Kidney (tissue), 14 donors: Measurements from ENCODE around the gene ACO2. TPM values are rescaled to one million over a fixed set of nuclear protein-coding genes. Genes with fewer than 3 reads are reported as not detected.

Source experiments
- DNase-seq, 5 donors: peaks; one replicate each; pipeline ENCODE4 v3.0.0-alpha.2; 2013 to 2020
- FAIRE-seq: peaks from 2 replicates; lab custom pipeline; 2012; peaks lifted over from hg19 to GRCh38; lab: Jason Lieb, UNC
- H3K27ac ChIP-seq, 2 donors: one replicate each; pipeline ENCODE4 v1.7.0; 2013; ENCODE audit warnings: low read depth in 2 of 2, low read length in 2 of 2, inconsistent platforms in 1 of 2
- H3K27me3 ChIP-seq: one replicate; pipeline ENCODE4 v1.7.1; 2013; ENCODE audit warnings: low read length, inconsistent platforms; ENCODE audit not compliant: control insufficient read depth, insufficient read depth
- H3K36me3 ChIP-seq, 3 donors: one replicate each; pipeline versions ENCODE4 v1.7.0 to v1.7.1; 2013; ENCODE audit warnings: low read length in 3 of 3, control low read depth in 1 of 3, inconsistent platforms in 1 of 3; ENCODE audit not compliant: insufficient read depth in 3 of 3, control insufficient read depth in 2 of 3
- H3K4me1 ChIP-seq, 3 donors: one replicate each; pipeline versions ENCODE4 v1.7.0 to v1.7.1; 2013; ENCODE audit warnings: low read length in 3 of 3, inconsistent platforms in 1 of 3, low read depth in 1 of 3; ENCODE audit not compliant: control insufficient read depth in 2 of 3, insufficient read depth in 2 of 3
- H3K4me3 ChIP-seq, 3 donors: one replicate each; pipeline versions ENCODE4 v1.7.0 to v1.8.1; 2013; ENCODE audit warnings: low read length in 3 of 3, control low read depth in 1 of 3, inconsistent platforms in 1 of 3
- H3K9ac ChIP-seq, 3 donors: one replicate each; pipeline versions ENCODE4 v1.7.0 to v1.7.1; 2013; ENCODE audit warnings: low read length in 3 of 3, control low read depth in 1 of 3, inconsistent platforms in 1 of 3
- H3K9me3 ChIP-seq, 3 donors: one replicate each; pipeline versions ENCODE4 v1.7.0 to v1.7.1; 2013; ENCODE audit warnings: low read length in 3 of 3, control low read depth in 1 of 3, inconsistent platforms in 1 of 3; ENCODE audit not compliant: control insufficient read depth in 2 of 3, insufficient read depth in 1 of 3
- intact Hi-C: fragments of 100-400 bp; cut with DNase I; formaldehyde crosslinking; loops from one replicate; pipeline ENCODE4 v1.11.1; 2022
- polyA plus RNA-seq: library from polyadenylated mRNA; stranded (reverse); fragments of 350-450 nt; fragmentation: Illumina TruSeq; extraction: RNeasy Lipid Tissue Mini Kit (QIAGEN cat#74804); gene quantifications from one replicate; pipeline ENCODE4 v1.2.3, GENCODE V29; 2014; ENCODE audit warnings: low read depth, low replicate concordance; ENCODE audit not compliant: insufficient read depth
- total RNA-seq: library from RNA; stranded (reverse); fragmentation: NEBNext Ultra II Directional; extraction: Animal tissue kit (Norgen Biotek cat#: 25700); gene quantifications from one replicate; pipeline ENCODE4 v1.2.1, GENCODE V29; 2021
- TF ChIP-seq, protein P1 (sequence below): IDR thresholded peaks from 3 replicates; pipeline ENCODE4 v1.5.1; 2012; ENCODE audit warnings: mild to moderate bottlenecking, moderate library complexity, borderline replicate concordance; ENCODE audit not compliant: insufficient read depth; ENCODE audit errors: extremely low read depth
- donor health status: control.
- donor health status: control.
- donor health status: control.
- donor health status: control.
- donor health status: control.
- donor health status: DM: yes; HTN: yes; CAD: no.
- donor health status: Normal renal cell carcinoma (clear cell type).

The ACO2 gene
- total and polyA plus RNA-seq, 2 donors from 2014 or later = 119 to 262 TPM

DNA sequence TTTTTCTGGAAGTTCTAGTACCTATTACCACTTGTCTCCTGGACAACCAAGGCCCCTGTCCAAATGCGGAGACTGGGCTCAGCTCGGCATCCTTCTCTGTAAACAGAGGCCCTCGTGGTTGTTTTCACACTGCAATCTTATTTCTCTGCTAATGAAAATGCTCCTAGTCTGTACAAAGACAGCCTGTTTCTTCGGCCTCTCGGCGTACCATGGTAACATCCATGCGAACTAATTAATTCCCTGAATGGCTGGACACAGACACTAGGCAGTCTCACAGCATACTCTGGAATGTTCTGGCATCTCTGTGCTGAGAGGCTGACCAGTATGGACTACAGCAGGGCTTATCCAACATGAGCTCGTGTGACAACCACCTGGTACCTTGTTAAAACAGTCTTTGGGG, 69.7 kb downstream of the ACO2 start:
- DNase-seq (no peak), FAIRE-seq (no peak)
- intact Hi-C loops = no loop called here
- H3K9ac ChIP-seq = no peak overlapping the region
- no peak overlapping the region for H3K27ac ChIP-seq
- no peaks in the 10 kb centered on the region for H3K27me3 ChIP-seq
- H3K4me3 ChIP-seq = no peak overlapping the region
- peaks cover 0 to 5% (median 2%) of the 10 kb centered on the region in 3 donors for H3K36me3 ChIP-seq
- TF ChIP-seq, protein P1, sequence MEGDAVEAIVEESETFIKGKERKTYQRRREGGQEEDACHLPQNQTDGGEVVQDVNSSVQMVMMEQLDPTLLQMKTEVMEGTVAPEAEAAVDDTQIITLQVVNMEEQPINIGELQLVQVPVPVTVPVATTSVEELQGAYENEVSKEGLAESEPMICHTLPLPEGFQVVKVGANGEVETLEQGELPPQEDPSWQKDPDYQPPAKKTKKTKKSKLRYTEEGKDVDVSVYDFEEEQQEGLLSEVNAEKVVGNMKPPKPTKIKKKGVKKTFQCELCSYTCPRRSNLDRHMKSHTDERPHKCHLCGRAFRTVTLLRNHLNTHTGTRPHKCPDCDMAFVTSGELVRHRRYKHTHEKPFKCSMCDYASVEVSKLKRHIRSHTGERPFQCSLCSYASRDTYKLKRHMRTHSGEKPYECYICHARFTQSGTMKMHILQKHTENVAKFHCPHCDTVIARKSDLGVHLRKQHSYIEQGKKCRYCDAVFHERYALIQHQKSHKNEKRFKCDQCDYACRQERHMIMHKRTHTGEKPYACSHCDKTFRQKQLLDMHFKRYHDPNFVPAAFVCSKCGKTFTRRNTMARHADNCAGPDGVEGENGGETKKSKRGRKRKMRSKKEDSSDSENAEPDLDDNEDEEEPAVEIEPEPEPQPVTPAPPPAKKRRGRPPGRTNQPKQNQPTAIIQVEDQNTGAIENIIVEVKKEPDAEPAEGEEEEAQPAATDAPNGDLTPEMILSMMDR = no peak
- H3K9me3 ChIP-seq = no peaks in the 10 kb centered on the region
- peaks cover 0 to 8% (median 0%) of the 10 kb centered on the region in 3 donors for H3K4me1 ChIP-seq

DNA sequence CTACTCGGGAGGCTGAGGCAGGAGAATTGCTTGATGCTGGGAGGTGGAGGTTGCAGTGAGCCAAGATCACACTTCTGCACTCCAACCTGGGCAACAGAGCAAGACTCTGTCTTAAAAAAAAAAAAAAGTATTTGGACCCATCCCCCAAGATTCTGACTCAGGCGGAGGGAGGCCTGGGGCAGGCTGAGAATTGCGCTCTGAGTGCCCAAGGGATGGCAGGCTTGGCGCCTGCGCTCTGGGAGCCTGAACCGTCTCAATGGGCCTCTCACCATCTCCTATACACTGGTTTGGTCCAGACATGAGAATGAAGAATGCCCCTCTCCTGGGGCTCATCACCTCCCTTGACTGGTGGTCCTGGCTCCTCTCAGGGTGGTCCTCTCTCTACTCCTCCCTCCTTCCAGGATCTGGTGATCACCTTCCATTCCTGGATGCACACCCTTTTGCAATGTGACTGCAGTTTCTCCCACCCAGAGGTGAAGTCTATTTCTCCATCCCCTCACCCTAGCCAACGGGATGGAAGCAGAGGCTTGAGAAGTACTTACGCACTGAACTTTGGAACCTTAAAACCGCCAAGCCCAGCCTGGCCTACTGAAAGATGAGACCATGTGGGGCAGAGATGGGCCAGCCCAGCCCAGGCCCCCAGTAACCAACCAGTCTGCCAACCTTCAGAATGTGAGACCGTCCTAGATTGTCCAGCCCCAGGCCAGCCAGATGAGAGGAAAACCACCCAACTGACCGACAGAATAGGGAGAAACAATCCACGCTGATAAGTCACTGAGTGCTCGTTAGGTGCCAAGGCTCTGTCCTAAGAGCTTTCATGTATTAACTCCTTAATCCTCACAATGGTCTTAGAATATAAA, 70.5 kb downstream of the ACO2 start:
- TF ChIP-seq, protein P1 = no peak
- Histone ChIP-seq H3K9ac (no peak overlapping the region), H3K36me3 (peaks cover 0 to 5% (median 2%) of the 10 kb centered on the region in 3 donors), H3K27me3 (no peaks in the 10 kb centered on the region), H3K4me3 (no peak overlapping the region), H3K27ac (no peak overlapping the region), H3K9me3 (no peaks in the 10 kb centered on the region), H3K4me1 (peaks cover 0 to 8% (median 0%) of the 10 kb centered on the region in 3 donors)
- FAIRE-seq (no peak), DNase-seq (no peak)
- intact Hi-C loops = no loop called here

DNA sequence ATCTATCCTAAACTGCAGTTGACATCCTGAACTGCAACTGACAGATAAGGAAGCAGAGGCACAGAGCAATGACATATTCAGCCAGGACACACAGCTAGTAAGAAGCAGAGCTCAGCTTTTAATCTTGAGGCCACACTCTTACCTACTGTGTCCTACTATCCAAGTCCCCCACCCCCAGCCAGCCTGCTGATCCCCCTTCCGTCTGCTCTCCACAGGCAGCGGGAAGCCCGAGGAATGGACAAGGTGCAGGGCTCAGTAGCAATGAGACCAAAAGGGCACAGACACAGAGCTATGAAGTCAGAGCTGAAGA, 71.0 kb downstream of the ACO2 start:
- Histone ChIP-seq H3K9me3 (no peaks in the 10 kb centered on the region), H3K27ac (no peak overlapping the region), H3K9ac (no peak overlapping the region), H3K4me3 (no peak overlapping the region), H3K36me3 (peaks cover 0 to 5% (median 2%) of the 10 kb centered on the region in 3 donors), H3K27me3 (no peaks in the 10 kb centered on the region), H3K4me1 (peaks cover 0 to 10% (median 4%) of the 10 kb centered on the region in 3 donors)
- intact Hi-C loops = no loop called here
- FAIRE-seq (no peak), DNase-seq (no peak)
- TF ChIP-seq, protein P1 = no peak
